Measurements from ENCODE around the gene NFIB.

Gene NFIB

DNA sequence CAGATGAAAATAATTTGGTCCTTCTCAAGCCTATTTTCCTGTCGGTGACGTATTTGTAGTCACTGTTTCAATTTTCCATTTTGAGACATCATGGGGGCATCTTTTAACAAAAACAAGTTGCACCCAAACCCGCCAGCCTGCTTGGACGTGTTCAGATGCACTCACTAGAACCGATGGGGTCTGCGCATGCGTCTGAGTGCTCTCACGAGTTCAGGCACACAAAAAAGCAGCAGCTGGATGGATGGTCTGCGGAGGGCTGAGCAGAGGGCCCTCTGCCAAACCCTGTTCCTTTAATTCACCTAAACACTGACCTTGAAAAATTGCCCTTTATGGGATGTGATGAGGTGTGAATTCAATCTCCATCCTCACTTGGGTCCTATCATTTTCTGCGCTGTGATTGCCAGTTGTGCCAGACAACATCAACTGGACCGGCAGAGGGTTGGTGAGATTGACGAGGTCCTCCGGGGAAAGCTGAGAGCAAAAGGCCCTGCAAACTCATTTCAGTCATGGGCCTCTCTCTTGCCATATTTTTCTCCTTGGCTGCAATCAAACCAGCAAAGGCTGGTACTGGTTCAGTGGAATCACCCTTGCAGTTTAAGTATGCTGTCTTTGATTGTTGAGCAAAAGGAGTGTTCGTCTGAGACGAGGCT, 251.9 kb downstream of the NFIB start:
- DNase-seq: no peak

DNA sequence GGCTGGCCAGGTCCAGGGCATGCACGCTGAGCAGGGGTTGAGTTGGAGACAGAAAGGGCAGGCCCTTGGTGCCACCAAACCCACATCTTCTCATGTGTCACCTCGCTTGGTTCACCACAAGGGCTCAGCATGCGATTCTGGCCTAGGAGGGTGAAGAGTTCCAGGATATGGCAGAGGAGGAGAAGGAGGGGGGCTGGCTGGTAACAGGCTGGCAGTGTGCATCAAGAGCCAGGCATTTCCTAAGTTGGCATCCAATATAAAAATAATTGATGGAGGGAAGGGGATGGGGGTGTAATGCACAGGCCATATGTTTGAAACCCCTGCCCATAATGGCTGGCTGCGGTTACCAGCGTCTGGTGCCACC, 255.6 kb downstream of the NFIB start:
- no peak for DNase-seq

DNA sequence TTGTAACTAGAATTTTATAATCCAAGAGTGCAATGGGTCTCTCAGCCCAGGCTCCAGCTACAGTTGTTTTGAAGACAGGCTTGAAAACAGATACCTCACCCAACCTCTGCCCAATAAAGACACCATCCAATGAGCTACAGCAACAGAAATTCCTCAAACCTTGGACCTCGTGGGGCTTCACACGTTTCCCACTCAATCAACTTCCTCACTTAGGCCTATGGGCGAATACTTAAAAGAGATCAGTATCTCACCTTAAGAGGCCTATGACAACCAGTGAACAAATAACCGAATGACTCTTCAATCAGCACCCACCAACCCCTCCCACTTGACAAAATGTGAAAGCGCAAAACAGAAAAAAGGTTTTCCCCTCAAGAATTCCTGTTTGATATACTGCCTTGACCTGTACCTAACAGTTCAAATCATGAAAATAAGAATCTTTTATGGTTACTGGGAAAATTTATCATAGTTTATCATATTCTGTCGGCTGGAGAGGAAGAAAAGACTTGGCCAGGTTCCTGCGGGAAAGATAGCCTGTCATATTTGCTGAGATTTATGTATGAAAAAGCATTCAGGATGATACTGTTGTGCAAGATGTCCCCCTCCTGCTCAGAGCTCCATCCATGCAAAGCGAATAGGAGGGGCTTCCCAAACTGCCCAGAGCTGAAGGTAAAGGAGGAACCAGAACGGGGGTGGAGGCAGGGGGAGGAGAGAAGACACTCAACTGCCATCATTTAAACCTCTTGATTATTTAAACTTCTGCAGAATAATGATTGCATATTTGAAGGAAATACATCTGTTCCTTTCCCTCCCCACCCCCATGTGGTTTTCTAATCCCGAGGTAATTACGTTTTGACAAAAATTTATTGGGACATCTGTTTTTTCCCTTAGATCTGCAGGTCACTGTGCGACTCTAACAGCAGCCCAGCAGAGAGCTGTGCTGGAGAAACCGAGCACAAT, 256.3 kb downstream of the NFIB start:
- no peak for DNase-seq

GRCh38 chr9:14056316-14056861, 257.6 kb downstream of the NFIB start:
- no peak for DNase-seq

- no peak for DNase-seq
Observed at GRCh38 chr9:14054096-14054495, 259.8 kb downstream of the NFIB start.

GRCh38 chr9:14052359-14052758, 261.6 kb downstream of the NFIB start:
- no peak for DNase-seq

GRCh38 chr9:14051419-14051818, 262.5 kb downstream of the NFIB start:
- DNase-seq: no peak

GRCh38 chr9:14043483-14043882, 270.5 kb downstream of the NFIB start:
- DNase-seq: no peak

- no peak for DNase-seq
Observed at GRCh38 chr9:14037331-14037730, 276.6 kb downstream of the NFIB start.

- no peak for DNase-seq
Observed at GRCh38 chr9:14033067-14033466, 280.9 kb downstream of the NFIB start.

Data from suppressor macrophage (primary cell).